GM12892 (cell line): ENCODE results near the gene OR1K1.

ENCODE experiments used
- POLR2A ChIP-seq: IDR thresholded peaks from 2 replicates; pipeline ENCODE4 v1.6.1; 2011; ENCODE audit warnings: low read depth, low read length, control low read depth
- POLR2AphosphoS5 ChIP-seq: IDR thresholded peaks from 2 replicates; pipeline ENCODE4 v1.6.1; 2011; ENCODE audit warnings: low read depth, low read length, control low read depth
- TAF1 ChIP-seq: IDR thresholded peaks from 2 replicates; pipeline ENCODE4 v1.6.1; 2011; ENCODE audit warnings: low read depth, mild to moderate bottlenecking, control low read depth, low read length, borderline replicate concordance

DNA sequence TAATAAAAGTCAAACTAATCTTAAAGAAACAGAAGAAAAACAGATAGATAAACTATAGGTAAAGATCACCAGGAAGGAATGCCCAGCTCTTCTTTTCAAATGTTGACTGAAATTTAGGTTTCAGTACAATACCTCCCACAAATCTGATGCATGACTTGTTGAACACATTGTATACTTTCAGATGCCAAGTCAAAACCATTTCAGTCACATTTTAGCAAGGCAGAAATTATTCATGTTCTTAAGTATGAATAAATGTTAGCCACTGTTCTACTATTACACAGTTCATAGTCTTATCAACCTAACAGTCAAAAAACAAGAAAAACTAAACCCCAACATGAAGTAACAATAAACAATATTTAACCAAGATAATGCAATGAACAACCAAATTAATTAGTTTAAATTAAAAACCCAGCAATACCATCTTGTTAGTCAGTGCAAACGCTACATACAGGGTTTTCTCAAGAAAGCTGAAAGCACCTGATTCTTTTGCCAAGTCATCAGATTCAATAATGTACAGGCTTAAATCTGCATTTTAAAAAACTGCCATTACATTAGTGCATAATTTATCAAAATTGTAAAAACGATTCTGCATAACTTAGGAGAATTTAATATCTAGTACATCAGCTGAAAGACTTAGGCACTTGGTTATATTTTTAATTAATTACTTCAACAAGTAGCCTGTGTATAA, 48.5 kb downstream of the OR1K1 start:
- TF ChIP-seq POLR2AphosphoS5, result no peak
- no peak for TF ChIP-seq TAF1
- no peak for TF ChIP-seq POLR2A
